Cerebellar cortex (tissue), 1 donor: Measurements from ENCODE around the gene MTARC2.
A peak's percentile ranks its signal among the peaks of the same experiment; 100 is the strongest.

Experiments used
- DNase-seq: peaks from one replicate; pipeline ENCODE4 v3.0.0-alpha.2; 2015; ENCODE audit warnings: low spot score

Gene MTARC2

GRCh38 chr1:220803401-220804201, 55.5 kb downstream of the MTARC2 start:
- DNase-seq, result peak; percentile 41

GRCh38 chr1:220804202-220804586, 56.1 kb downstream of the MTARC2 start:
- no peak for DNase-seq

- DNase-seq, result no peak
Measured at GRCh38 chr1:220806408-220806807, 58.3 kb downstream of the MTARC2 start.

GRCh38 chr1:220807726-220808125, 59.6 kb downstream of the MTARC2 start:
- DNase-seq, result no peak

GRCh38 chr1:220808345-220809186, 60.4 kb downstream of the MTARC2 start:
- DNase-seq, result no peak

- no peak for DNase-seq
Measured at GRCh38 chr1:220809187-220809550, 61.0 kb downstream of the MTARC2 start.

- DNase-seq, result no peak
Measured at GRCh38 chr1:220809704-220810103, 61.6 kb downstream of the MTARC2 start.

GRCh38 chr1:220810179-220810653, 62.1 kb downstream of the MTARC2 start:
- DNase-seq, result peak; percentile 52

GRCh38 chr1:220810963-220811362, 62.8 kb downstream of the MTARC2 start:
- no peak for DNase-seq

- DNase-seq, result no peak
Measured at GRCh38 chr1:220811695-220812094, 63.6 kb downstream of the MTARC2 start.

- DNase-seq, result no peak
Measured at GRCh38 chr1:220812308-220812707, 64.2 kb downstream of the MTARC2 start.

GRCh38 chr1:220813013-220813412, 64.9 kb downstream of the MTARC2 start:
- no peak for DNase-seq

- no peak for DNase-seq
Measured at GRCh38 chr1:220815409-220815808, 67.3 kb downstream of the MTARC2 start.

GRCh38 chr1:220817907-220818306, 69.8 kb downstream of the MTARC2 start:
- no peak for DNase-seq

- no peak for DNase-seq
Measured at GRCh38 chr1:220818421-220819173, 70.5 kb downstream of the MTARC2 start.

- no peak for DNase-seq
Measured at GRCh38 chr1:220819467-220820026, 71.4 kb downstream of the MTARC2 start.

- DNase-seq, result no peak
Measured at GRCh38 chr1:220824031-220824989, 76.2 kb downstream of the MTARC2 start.

GRCh38 chr1:220825819-220826551, 77.9 kb downstream of the MTARC2 start:
- DNase-seq, result no peak

GRCh38 chr1:220826729-220827128, 78.6 kb downstream of the MTARC2 start:
- no peak for DNase-seq
